ENCODE data around the gene STAG1. TPM values are rescaled to one million over a fixed set of nuclear protein-coding genes. Genes with fewer than 3 reads are reported as not detected.

The STAG1 gene
- total and polyA plus RNA-seq, 2 of the 13 experiments (the other 11 are each of a cell fraction or from before 2014, with no cell fraction given) = 6.2 to 25.9 TPM

DNA sequence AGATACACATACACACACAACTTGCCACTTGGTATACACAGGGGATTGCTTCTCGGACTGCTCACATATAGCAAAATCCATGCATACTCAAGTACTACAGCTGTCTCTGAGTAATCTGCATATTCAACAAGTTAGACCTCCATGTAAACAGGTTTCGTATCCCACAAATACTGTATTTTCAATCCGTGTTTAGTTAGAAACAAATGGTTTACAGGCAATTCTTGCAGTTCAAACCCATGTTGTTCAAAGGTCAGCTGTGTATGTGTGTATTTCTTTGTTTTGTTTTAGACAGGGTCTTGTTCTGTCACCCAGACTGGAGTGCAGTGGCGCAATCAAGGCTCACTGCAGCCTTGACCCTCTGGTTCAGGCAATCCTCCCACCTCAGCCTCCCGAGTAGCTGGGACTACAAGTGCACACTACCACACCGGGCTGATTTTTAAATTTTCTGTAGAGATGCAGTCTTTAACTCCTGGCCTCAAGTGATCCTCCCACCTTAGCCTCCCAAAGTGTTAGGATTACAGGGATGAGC is 253.2 kb downstream of the STAG1 start (continued):
- TF ChIP-seq, protein P1, sequence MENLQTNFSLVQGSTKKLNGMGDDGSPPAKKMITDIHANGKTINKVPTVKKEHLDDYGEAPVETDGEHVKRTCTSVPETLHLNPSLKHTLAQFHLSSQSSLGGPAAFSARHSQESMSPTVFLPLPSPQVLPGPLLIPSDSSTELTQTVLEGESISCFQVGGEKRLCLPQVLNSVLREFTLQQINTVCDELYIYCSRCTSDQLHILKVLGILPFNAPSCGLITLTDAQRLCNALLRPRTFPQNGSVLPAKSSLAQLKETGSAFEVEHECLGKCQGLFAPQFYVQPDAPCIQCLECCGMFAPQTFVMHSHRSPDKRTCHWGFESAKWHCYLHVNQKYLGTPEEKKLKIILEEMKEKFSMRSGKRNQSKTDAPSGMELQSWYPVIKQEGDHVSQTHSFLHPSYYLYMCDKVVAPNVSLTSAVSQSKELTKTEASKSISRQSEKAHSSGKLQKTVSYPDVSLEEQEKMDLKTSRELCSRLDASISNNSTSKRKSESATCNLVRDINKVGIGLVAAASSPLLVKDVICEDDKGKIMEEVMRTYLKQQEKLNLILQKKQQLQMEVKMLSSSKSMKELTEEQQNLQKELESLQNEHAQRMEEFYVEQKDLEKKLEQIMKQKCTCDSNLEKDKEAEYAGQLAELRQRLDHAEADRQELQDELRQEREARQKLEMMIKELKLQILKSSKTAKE (CRISPR knock-in tag; IDR thresholded peaks at IDR 0.05; ENCODE audit: borderline replicate concordance) = peak; percentile 85
- TF ChIP-seq ZMYM2 (CRISPR knock-in tag; IDR thresholded peaks at IDR 0.05) (peak; percentile 99), PTBP1 (IDR thresholded peaks at IDR 0.05; ENCODE audit: low read depth, low read length, poor library complexity, severe bottlenecking) (no peak), ZNF256 (CRISPR knock-in tag; conservative IDR thresholded peaks at IDR 0.05) (0 out of 2 replicates have a peak, but pooled peaks have one; percentile 25), GPN1 (CRISPR knock-in tag; IDR thresholded peaks at IDR 0.05; ENCODE audit: borderline replicate concordance) (no peak), XBP1 (CRISPR knock-in tag; IDR thresholded peaks at IDR 0.05) (peak; percentile 58; the same call in 1 of the 2 replicates), ADNP (CRISPR knock-in tag; IDR thresholded peaks at IDR 0.05) (peak; percentile 83), TP53 (CRISPR knock-in tag; conservative IDR thresholded peaks at IDR 0.05) (0 out of 2 replicates have a peak, but pooled peaks have one; percentile 61), ZNF160 (CRISPR knock-in tag; IDR thresholded peaks at IDR 0.05) (peak; percentile 48; the same call in 1 of the 2 replicates), ZNF574 (CRISPR knock-in tag; IDR thresholded peaks at IDR 0.05) (peak; percentile 76), ZMYM3 (CRISPR knock-in tag; IDR thresholded peaks at IDR 0.05) (peak; percentile 98), MXD4 (CRISPR knock-in tag; IDR thresholded peaks at IDR 0.05) (peak; percentile 57; the same call in 1 of the 2 replicates), SAP130 (CRISPR knock-in tag; IDR thresholded peaks at IDR 0.05; ENCODE audit: low read depth) (peak; percentile 74), NR2F2 (IDR thresholded peaks at IDR 0.05; ENCODE audit: borderline replicate concordance, low read depth) (peak; percentile 86), ZNF367 (CRISPR knock-in tag; IDR thresholded peaks at IDR 0.05; ENCODE audit: borderline replicate concordance) (no peak)
- TF ChIP-seq, protein P2, sequence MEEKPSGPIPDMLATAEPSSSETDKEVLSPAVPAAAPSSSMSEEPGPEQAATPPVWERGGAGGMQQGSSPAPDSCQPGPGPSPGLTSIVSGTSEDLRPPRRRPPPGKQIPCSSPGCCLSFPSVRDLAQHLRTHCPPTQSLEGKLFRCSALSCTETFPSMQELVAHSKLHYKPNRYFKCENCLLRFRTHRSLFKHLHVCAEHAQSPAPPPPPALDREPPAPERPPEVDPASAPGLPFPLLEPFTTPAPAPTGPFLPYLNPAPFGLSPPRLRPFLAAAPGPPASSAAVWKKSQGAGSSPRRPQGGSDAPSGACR (CRISPR knock-in tag; IDR thresholded peaks at IDR 0.05) = no peak
- TF ChIP-seq, protein P3, sequence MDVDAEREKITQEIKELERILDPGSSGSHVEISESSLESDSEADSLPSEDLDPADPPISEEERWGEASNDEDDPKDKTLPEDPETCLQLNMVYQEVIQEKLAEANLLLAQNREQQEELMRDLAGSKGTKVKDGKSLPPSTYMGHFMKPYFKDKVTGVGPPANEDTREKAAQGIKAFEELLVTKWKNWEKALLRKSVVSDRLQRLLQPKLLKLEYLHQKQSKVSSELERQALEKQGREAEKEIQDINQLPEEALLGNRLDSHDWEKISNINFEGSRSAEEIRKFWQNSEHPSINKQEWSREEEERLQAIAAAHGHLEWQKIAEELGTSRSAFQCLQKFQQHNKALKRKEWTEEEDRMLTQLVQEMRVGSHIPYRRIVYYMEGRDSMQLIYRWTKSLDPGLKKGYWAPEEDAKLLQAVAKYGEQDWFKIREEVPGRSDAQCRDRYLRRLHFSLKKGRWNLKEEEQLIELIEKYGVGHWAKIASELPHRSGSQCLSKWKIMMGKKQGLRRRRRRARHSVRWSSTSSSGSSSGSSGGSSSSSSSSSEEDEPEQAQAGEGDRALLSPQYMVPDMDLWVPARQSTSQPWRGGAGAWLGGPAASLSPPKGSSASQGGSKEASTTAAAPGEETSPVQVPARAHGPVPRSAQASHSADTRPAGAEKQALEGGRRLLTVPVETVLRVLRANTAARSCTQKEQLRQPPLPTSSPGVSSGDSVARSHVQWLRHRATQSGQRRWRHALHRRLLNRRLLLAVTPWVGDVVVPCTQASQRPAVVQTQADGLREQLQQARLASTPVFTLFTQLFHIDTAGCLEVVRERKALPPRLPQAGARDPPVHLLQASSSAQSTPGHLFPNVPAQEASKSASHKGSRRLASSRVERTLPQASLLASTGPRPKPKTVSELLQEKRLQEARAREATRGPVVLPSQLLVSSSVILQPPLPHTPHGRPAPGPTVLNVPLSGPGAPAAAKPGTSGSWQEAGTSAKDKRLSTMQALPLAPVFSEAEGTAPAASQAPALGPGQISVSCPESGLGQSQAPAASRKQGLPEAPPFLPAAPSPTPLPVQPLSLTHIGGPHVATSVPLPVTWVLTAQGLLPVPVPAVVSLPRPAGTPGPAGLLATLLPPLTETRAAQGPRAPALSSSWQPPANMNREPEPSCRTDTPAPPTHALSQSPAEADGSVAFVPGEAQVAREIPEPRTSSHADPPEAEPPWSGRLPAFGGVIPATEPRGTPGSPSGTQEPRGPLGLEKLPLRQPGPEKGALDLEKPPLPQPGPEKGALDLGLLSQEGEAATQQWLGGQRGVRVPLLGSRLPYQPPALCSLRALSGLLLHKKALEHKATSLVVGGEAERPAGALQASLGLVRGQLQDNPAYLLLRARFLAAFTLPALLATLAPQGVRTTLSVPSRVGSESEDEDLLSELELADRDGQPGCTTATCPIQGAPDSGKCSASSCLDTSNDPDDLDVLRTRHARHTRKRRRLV (CRISPR knock-in tag; IDR thresholded peaks at IDR 0.05) = peak; percentile 85
- TF ChIP-seq, protein P4, sequence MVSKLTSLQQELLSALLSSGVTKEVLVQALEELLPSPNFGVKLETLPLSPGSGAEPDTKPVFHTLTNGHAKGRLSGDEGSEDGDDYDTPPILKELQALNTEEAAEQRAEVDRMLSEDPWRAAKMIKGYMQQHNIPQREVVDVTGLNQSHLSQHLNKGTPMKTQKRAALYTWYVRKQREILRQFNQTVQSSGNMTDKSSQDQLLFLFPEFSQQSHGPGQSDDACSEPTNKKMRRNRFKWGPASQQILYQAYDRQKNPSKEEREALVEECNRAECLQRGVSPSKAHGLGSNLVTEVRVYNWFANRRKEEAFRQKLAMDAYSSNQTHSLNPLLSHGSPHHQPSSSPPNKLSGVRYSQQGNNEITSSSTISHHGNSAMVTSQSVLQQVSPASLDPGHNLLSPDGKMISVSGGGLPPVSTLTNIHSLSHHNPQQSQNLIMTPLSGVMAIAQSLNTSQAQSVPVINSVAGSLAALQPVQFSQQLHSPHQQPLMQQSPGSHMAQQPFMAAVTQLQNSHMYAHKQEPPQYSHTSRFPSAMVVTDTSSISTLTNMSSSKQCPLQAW (CRISPR knock-in tag; IDR thresholded peaks at IDR 0.05) = peak; percentile 72

Measured in HepG2 (cell line).